GM19238 (cell line): Measurements from ENCODE around the gene ZNF292.
A peak's percentile ranks its signal among the peaks of the same experiment; 100 is the strongest.
"Not testable (repeated sequence)": the region's sequence is repeated elsewhere in the genome, so short reads cannot be mapped to it uniquely, and the experiment has no call there.

ENCODE experiments used
- DNase-seq: peaks from one replicate; pipeline ENCODE4 v3.0.0; 2011; ENCODE audit warnings: low spot score; ENCODE audit not compliant: insufficient read length

The ZNF292 gene

DNA sequence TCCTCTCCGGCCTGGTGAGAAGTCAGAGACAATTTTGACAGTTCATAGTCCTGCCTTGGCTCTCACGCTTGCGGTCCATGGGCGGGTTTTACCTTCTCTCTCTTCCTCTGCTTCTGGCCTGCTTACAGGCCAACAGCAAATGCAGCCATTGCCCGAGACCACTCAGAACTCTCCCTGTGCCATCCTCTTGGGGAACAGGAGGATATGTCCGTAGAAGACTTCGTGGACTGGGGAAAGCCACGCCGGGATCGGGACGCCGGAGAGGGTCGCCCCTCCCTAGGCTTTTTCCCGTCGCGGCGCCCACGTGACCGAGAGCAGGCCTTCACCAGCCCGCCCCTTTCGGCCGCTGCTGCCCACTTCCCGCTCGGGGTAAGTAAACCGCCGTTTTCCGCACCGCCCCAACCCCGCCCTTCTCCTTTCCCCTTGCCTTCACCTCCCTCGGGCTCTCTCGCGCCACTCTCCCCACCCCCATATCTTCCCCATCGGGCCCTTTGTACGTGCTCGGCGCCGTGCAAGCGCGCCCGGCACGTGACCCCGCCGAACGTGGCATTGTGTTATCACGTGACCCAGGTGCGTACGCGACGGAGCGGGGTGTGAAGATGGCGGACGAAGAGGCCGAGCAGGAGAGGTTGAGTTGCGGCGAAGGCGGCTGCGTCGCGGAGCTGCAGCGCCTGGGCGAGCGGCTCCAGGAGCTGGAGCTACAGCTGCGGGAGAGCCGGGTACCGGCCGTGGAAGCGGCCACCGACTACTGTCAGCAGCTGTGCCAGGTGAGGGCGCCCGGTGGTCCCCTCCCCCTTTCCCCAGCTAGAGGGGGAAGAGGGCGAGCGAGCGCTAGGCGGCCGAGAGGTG is at the start of gene ZNF292:
ZNF292 (plus strand) TSS at position 573 of the 849 bp plus-strand sequence; CDS start at position 600, 27 bp downstream.
- peak; percentile 84 for DNase-seq

DNA sequence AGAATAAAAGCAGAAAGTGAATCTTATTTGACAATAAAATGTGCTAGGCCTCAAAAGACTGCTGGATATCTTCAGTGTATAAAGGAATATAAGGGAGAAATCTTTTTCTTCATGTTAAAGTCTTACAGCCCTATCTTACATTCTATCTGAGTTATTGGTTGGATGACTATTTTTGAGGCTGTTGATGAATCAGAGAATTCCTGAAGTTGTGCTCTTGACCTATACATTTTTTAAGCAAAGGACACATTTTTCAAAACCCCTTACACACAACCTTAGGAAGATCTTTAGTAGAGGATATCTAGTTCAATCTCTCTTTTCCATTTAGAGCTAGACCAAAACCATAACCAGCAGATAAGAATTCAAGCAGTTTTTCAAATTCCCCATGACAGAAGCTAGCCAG is 49.5 kb upstream of the ZNF292 start:
- no peak for DNase-seq

DNA sequence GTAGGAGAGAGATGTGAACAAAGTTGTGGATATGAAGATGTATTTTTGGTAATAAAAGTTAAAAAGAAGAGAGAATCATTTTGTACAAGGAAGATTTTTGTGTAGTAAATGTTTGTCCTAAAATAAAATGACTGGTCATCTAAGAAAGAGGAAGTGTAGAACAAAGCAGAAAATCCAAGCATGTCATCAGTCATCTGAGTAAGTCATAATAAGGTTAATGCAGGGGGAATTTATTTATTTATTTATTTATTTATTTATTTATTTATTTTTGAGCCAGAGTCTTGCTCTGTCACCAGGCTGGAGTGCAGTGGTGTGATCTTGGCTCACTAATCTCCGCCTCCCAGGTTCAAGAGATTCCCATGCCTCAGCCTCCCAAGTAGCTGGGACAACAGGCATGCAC is 44.7 kb upstream of the ZNF292 start:
- no peak for DNase-seq

DNA sequence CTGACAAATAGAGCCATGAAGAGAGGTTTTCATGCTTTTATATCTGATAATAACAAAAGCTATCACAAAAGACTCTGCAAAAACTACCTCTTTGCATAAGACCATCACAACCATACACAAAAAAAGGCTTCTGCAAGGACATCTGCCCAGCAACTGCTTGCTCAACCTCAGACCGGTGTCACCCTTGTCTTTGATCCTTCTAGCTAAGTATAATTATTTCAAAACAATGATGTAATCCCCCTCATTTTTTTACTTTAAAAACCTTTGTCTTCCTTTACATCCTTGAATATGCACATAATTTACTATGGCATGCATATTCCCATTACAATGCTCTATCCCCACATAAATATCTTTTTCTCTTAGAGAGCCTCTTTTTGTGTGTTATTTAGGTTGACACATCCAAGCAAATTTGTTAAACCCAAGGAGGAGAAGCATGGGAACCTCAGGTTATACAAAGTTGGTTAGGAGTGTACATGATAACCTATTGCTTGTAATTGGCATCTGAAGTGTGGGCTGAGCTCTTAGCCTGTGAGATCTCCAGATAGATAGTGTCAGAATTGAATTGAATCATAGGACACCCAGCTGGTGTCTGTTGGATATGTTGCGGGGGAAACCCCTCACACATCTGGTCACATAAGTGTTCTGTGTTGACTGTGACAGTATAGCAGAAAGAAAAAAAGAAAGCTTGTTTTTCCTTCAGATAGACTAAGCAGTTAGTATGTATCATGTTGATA is 39.8 kb upstream of the ZNF292 start:
- no peak for DNase-seq

DNA sequence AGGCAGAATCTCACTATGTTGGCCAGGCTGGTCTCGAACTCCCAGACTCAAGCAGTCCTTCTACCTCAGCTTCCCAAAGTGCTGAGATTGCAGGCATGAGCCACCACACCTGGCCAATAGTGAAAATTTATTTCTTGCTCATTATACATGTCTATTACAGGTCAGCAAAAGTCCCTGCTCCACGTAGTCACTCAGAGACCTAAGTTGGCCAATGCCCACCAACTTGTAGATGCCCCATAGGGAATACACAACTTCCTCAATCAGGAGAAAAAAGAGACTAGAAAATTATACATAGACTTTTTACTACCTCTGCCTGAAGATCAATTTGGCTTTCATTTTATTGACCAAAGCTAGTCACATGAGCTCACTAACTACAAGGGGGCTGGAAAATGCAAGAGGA is 38.4 kb upstream of the ZNF292 start:
- DNase-seq, result no peak

DNA sequence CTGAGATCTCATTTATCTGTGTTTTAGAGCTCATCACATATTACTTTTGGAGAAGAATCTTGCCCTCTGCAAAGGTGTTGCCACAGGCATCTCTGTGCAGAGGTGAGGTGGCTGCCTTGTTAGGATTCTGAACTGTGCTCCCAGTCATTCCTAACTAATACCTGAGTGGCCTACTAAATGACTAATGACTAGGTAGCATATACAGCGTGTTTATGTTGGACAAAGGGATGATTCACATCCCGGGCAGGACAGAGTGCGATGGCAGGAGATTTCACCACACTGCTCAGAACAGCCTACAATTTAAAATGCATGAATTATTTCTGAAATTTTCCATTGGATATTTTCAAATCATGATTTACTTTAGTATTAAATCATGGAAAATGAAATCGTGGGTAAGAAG is 37.3 kb upstream of the ZNF292 start:
- DNase-seq, result no peak

DNA sequence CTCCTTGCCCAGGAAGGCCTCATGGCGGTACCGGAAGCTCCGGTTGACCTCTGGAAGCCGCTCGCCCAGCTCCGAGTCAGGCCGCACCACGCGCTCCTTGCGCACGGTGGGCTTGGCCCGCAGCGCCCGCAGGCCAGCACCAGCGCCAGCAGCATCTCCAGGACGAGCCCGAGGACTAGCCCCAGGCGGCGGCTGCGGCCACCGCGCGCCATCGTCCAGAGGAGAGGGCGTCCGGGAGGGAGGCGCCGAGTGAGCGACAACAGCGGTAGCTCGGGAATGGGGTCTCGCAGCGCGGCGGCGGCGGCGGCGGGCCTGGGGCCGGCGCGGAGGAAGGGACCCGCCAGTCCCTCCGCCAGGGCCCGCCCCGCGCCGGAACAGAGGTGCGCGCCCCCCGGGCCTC is 32.9 kb upstream of the ZNF292 start:
- no peak for DNase-seq

DNA sequence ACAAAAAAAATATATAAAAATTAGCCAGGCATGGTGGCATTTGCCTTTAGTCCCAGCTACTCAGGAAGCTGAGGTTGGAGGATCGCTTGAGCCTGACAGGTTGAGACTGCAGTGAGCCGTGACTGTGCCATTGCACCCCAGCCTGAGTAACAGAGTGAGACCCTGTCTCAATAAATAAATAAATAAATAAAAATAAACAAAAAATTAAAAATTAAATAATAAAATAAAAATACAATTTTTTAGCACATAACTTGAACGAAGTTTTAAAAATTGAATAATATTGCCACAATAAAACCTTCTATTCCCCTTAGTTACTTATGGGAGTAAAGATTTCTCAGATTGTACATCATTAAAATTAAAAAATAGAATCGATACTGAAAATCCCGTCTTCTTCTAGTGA is 31.3 kb upstream of the ZNF292 start:
- DNase-seq, result no peak

DNA sequence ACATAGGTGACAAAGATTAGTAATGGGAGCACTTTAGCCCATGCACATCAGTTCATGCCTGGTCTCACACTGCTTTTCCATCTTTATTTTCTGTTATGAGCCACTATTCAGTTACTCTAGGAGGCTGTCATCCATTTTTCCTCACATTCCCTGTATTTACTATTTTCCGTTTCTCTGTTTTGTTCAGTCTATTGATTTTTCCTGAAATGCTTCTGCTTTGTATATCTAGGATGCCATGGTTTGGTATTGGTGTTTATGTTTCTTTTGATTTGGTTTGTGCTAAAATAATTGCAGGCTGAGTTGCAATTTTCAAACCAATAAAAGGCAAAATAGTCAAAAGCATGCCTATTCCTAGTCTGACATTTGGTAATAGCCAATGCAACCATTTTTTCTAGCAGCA is 28.9 kb upstream of the ZNF292 start:
- DNase-seq, result no peak

DNA sequence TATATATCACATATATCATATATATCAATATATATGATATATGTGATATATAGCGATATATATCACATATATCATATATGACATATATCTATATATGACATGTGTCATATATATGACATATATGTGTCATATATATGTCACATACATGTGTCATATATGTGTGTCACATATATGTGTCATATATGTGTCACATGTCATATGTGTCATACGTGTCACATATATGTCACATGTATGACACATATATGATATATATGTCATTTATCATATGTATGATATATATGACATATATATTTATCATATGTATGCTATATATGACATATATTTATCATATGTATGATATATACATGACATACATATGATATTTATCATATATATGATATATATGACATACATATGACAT is 27.6 kb upstream of the ZNF292 start:
- DNase-seq, result no peak

DNA sequence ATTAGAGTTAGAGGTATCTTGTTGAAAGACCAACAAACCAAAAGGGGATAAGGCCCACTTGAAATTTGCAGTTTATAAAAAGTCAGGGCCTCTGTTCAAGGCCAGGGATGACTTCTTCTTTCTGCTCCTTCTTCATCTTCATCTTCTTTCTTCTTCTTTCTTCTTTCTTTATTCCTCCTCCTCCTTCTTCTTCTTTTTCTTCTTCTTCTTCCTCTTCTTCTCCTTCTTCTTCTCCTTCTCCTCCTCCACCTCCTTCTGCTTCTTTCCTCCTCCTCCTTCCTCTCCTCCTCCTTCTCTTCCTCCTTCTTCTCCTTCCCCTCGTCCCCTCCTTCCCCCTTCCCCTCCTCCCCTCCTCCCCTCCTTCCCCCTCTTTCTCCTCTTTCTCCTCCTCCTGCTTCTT is 18.4 kb upstream of the ZNF292 start:
- DNase-seq, result no peak

DNA sequence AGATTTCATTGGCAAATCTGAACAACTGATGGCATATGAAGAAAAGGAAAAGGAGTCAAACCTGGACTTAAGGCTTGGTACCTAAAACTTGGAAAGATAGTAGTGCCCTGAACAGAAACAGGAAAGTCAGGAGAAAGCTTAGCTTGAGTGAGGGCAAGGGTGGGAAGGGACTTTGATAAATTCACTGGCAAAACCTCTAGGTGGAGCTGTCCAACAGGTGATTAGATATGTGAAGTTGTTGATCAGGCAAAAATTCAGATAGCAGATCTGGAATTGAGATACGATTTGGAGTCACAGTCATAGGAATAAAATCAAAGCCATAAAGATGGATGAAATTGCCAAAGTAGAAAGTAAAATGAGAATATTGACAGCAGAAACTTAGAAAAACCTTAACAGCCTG is 16.1 kb upstream of the ZNF292 start:
- peak; percentile 17 for DNase-seq

DNA sequence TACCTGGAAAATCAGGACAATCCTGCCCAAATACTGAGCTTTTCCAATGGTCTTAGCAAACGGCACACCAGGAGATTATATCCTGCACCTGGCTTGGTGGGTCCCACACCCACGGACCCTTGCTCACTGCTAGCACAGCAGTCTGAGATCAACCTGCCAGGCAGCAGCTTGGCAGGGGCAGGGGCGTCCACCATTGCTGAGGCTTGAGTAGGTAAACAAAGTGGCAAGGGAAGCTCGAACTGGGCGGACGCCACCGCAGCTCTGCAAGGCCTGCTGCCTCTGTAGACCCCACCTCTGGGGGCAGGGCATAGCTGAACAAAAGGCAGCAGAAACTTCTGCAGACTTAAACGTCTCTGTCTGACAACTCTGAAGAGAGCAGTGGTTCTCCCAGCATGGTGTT is 15.4 kb upstream of the ZNF292 start:
- DNase-seq, result not testable (repeated sequence)

DNA sequence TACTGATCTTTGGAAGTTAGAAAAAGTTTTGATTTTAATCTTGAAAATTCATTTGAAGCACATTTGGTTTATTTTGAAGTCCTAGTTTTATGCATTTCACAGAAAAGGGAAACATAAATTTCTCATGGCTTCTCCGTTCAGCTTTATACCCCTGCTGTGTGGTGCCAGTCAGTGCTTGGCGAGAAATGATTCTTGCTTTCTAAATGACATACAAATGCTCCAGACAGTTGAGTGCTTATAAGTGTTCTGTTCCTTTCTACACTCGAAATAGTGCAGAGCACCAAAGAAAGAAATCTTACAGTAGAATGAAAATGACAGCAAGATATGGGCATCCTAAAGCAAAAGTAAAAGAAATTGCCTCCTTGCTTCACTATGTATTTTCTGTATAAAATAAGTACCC is 9.0 kb upstream of the ZNF292 start:
- DNase-seq, result no peak

DNA sequence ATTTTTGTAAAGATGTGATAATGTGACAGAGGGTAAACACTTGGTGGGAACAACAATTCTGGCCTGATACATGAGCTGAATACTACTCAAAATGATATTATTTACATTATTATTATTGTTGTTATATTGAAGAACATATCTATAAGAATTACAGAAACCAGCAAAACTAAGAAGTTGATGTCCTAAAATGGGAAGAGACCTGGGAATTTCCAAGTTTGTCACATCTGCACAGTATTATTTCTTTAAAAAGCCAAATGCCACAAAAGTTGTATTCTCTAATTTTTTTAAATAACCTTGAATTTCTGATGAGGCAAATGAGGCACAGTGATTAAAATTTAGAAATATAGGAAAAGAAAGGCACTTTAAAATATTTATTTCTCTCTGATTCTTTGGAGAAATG is 5.0 kb upstream of the ZNF292 start:
- no peak for DNase-seq

DNA sequence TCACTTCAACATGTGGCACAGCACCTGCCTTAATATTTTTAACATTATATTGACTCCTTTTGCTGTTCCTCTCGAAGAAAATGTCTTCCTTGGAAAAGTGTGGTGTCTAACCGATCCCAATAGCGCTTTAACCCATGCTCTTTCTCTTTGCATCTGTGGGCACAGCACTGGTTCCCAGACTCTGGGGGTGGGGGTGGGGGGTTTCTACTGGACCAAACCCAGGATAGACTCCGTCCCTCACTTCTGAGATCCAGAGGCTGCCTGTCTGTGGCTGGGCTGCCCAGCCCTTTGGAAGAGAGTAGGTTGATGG is 3.9 kb upstream of the ZNF292 start:
- no peak for DNase-seq

DNA sequence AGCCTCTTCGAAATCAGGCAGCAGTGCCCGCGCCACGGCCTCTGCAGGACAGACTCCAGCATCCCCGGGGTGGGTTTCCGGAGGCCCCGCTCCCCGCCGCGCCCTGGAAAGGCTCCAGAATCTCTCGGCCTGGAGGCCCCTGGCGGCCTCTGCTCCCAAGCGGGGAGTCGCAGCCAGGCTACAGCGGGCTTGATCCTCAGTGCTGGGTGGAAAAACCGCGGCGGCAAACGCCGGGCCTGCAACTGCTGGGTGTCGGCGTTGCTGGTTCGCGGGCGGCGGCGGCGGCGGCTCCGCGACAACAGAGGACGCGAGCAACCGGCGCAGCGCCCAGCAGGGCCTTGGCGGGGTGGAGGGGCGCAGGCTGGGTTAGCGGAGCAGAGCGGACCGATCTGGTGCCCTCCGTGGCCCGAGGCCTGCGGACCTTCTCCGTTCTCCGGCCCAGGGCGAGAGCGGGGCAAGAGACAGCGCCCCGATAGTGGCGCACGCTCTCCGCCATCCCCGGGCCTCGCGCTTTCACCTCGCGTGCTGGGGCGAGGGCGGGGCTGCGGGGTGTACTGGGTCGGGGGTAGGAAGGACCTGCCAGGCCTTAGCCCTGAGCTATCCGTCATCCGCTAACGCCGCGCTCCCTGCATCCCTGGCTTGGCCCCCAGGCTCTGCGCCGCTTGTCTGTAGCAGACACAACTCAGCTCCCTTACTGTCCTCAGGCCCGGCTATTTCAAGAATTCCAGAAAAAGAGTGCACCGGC is 3.4 kb upstream of the ZNF292 start:
- peak; percentile 30 for DNase-seq

DNA sequence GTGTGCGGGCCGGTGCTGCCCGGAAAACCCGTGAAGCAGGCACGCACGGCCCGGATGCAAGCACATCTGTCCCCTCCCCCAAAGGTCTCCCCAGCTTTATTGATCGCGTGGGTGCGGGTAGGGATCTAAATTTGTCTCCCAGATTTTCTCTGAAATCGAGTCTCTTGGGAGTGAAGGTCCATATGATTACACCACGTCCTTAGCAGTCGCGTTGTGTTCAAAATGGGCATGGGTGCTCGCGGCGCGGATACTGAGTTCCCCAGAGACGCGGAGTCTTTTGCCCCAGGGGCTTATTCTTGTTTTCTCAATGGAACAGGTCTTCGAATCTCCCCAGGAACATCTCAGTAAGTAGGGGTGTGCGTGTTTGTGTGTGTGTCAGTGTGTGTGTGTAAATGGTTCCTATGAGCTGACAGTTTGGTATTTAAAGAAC is 2.8 kb upstream of the ZNF292 start:
- DNase-seq, result no peak

DNA sequence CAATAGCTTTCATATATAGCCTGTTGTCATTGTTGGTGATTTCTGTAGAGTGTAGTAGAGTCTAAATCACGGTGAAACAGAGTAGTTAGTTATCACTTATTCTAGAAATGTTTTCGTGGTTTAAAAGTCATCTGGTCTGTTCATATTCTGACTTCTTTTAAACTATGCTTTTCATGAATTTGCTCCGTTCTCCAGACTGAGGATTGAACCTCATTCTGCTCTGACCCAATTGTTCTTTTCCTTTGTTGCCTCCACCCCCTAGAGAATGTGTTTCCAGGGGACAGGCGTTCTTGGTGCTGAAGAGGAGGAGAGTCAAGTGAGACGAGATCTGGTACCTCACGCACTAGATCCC is 748 bp upstream of the ZNF292 start:
- DNase-seq, result no peak

DNA sequence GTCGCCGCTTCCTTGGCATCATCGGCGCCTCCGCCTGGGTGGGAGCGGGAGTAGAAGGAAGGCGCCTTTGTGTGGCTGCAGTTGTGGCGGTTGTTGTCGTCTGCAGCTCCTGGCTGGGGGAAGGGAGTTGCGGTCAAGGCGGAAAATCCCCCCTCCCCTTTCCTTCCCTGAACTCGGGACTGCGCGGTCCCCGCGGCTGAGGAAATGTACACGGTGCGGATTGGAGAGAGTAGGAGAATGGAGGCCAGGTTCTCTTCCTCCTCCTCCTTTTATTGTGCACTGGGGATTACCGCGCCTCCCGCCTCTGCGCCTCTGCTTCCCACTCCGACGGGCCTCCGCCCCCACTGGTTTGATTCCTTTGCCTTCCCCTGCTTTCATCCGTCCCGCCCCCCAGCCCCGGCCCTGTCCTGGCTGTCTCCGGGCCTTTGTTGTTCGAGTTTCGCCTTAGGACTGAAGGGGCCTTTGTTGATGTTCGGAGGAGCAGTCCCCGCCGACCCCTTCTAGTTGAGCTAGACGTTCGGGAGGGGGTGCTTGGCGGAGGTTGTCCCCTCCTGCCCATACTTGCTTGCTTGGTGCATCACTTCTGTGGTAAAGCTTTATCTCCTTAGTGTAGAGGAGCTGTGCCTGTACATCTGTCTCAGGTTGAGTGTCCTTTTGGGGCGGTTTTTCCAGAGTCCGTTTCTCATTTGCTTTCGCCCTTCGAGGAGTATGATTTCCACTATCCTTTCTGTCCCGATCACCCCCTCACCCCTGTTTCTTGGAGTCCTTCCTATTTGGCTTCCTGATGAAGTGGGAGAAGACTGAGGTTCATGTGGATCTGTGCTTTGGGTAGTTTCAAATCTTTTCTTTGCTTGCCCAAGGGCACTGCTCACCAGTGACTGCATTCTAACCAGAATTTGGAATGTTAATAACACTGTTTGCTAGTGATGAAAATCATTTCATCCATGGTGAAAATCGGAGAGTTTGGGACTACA is 764 bp downstream of the ZNF292 start:
- DNase-seq, result no peak

DNA sequence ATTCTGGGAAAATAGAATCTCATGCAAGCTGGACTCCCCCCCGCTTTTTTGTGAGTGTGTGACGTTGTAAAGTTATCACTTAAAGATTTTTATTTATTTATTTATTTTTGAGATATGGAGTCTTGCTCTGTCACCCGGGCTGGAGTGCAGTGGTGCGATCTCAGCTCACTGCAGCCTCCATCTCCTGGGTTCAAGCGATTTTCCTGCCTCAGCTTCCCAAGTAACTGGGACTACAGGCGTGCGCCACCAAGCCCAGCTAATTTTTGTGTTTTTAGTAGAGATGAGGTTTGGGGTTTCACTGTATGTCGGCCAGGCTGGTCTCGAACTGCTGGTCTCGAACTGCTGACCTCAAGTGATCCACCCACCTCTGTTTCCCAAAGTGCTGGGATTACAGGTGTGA is 2.2 kb downstream of the ZNF292 start:
- DNase-seq, result not testable (repeated sequence)
